HEK293 (cell line): ENCODE results near the gene IL16.
A peak's percentile ranks its signal among the peaks of the same experiment; 100 is the strongest.

Experiments used
- CTCF ChIA-PET: fragments of 350-600 bp; formaldehyde crosslinking; extraction: SDS; loops from one replicate; lab custom pipeline; 2021; ENCODE audit warnings: antibody characterized with exemption; lab: Yijun Ruan, JAX
- POLR2A ChIA-PET: fragments of 300-600 bp; formaldehyde crosslinking; extraction: SDS; loops from one replicate; lab custom pipeline; 2020; ENCODE audit warnings: antibody characterized with exemption, inconsistent platforms; lab: Yijun Ruan, JAX
- H3K27ac ChIP-seq: fragments of 200-500 bp; sonication (Bioruptor generic); 2 replicates; pipeline ENCODE4 v1.5.1; 2014; ENCODE audit warnings: low read depth, low read length, control low read depth, inconsistent platforms; ENCODE audit errors: extremely low read depth
- H3K36me3 ChIP-seq, 2 experiments: fragments of 200-500 bp in 1 of 2; sonication (Bioruptor generic) in 1 of 2; 1 replicate in 1 of 2; 2 replicates in 1 of 2; pipeline ENCODE4 v1.5.1; 2014 to 2017; ENCODE audit warnings: inconsistent platforms in 2 of 2, low read length in 2 of 2; ENCODE audit not compliant: control insufficient read depth in 2 of 2, insufficient read depth in 1 of 2
- H3K4me1 ChIP-seq: fragments of 200-500 bp; sonication (Bioruptor generic); 2 replicates; pipeline ENCODE4 v1.5.1; 2014; ENCODE audit warnings: mild to moderate bottlenecking, low read length, inconsistent platforms; ENCODE audit not compliant: control insufficient read depth, insufficient read depth
- H3K4me3 ChIP-seq: 2 replicates; pipeline ENCODE4 v1.5.1; 2011; ENCODE audit warnings: low read depth, mild to moderate bottlenecking, control low read depth, low read length, moderate library complexity
- H3K9me3 ChIP-seq: fragments of 200-500 bp; sonication (Bioruptor generic); 2 replicates; pipeline ENCODE4 v1.5.1; 2014; ENCODE audit warnings: low read depth, low read length, inconsistent platforms; ENCODE audit not compliant: control insufficient read depth, insufficient read depth
- BCL11B ChIP-seq: fragments of 450-650 bp; formaldehyde crosslinking; IDR thresholded peaks from 2 replicates; pipeline ENCODE4 v1.5.1; 2016; ENCODE audit warnings: low read depth, missing biosample characterization, missing genetic modification characterization
- HOXC10 ChIP-seq: sonication (generic); formaldehyde crosslinking; IDR thresholded peaks from 2 replicates; pipeline ENCODE4 v1.8.1; 2023; ENCODE audit warnings: mild to moderate bottlenecking, missing genetic modification reagents
- ZBTB10 ChIP-seq: fragments of 450-650 bp; formaldehyde crosslinking; IDR thresholded peaks from 2 replicates; pipeline ENCODE4 v1.5.1; 2016; ENCODE audit warnings: missing biosample characterization, missing genetic modification characterization
- ZBTB11 ChIP-seq: fragments of 450-650 bp; formaldehyde crosslinking; conservative IDR thresholded peaks from 2 replicates; pipeline ENCODE4 v1.5.1; 2016; ENCODE audit warnings: low read depth, missing biosample characterization, missing genetic modification characterization
- ZBTB17 ChIP-seq: fragments of 450-650 bp; formaldehyde crosslinking; IDR thresholded peaks from 2 replicates; pipeline ENCODE4 v1.5.1; 2016; ENCODE audit warnings: missing biosample characterization, missing genetic modification characterization
- ZBTB6 ChIP-seq: fragments of 450-650 bp; formaldehyde crosslinking; IDR thresholded peaks from 2 replicates; pipeline ENCODE4 v1.5.1; 2017; ENCODE audit warnings: missing biosample characterization, missing genetic modification characterization
- ZEB2 ChIP-seq: fragments of 450-650 bp; formaldehyde crosslinking; IDR thresholded peaks from 2 replicates; pipeline ENCODE4 v1.5.1; 2016; ENCODE audit warnings: missing biosample characterization, missing genetic modification characterization
- ZFHX2 ChIP-seq: fragments of 450-650 bp; formaldehyde crosslinking; conservative IDR thresholded peaks from 2 replicates; pipeline ENCODE4 v1.5.1; 2016; ENCODE audit warnings: missing biosample characterization, missing genetic modification characterization
- ZNF114 ChIP-seq: fragments of 450-650 bp; formaldehyde crosslinking; IDR thresholded peaks from 2 replicates; pipeline ENCODE4 v1.5.0; 2017; ENCODE audit warnings: missing biosample characterization, missing genetic modification characterization
- ZNF169 ChIP-seq: fragments of 450-650 bp; formaldehyde crosslinking; IDR thresholded peaks from 2 replicates; pipeline ENCODE4 v1.5.1; 2016; ENCODE audit warnings: missing biosample characterization, missing genetic modification characterization
- ZNF184 ChIP-seq: fragments of 450-650 bp; IDR thresholded peaks from 2 replicates; pipeline ENCODE4 v1.5.1; 2018; ENCODE audit warnings: missing biosample characterization, mild to moderate bottlenecking, missing genetic modification characterization
- ZNF223 ChIP-seq: fragments of 450-650 bp; formaldehyde crosslinking; IDR thresholded peaks from 2 replicates; pipeline ENCODE4 v1.5.1; 2016; ENCODE audit warnings: missing biosample characterization, missing genetic modification characterization
- ZNF341 ChIP-seq: fragments of 450-650 bp; formaldehyde crosslinking; IDR thresholded peaks from 2 replicates; pipeline ENCODE4; 2016; ENCODE audit warnings: low read depth, missing biosample characterization, missing genetic modification characterization
- ZNF423 ChIP-seq: fragments of 450-650 bp; formaldehyde crosslinking; IDR thresholded peaks from 2 replicates; pipeline ENCODE4 v1.5.1; 2016; ENCODE audit warnings: missing biosample characterization, missing genetic modification characterization
- ZNF518A ChIP-seq: fragments of 450-650 bp; formaldehyde crosslinking; conservative IDR thresholded peaks from 2 replicates; pipeline ENCODE4 v1.5.1; 2016; ENCODE audit warnings: low read depth, missing biosample characterization, missing genetic modification characterization
- ZNF521 ChIP-seq: fragments of 450-650 bp; formaldehyde crosslinking; IDR thresholded peaks from 2 replicates; pipeline ENCODE4 v1.5.1; 2017; ENCODE audit warnings: missing biosample characterization, mild to moderate bottlenecking, missing genetic modification characterization
- ZNF596 ChIP-seq: fragments of 450-650 bp; IDR thresholded peaks from 2 replicates; pipeline ENCODE4 v1.5.0; 2018; ENCODE audit warnings: missing biosample characterization, mild to moderate bottlenecking, missing genetic modification characterization, moderate library complexity
- ZNF830 ChIP-seq: fragments of 450-650 bp; IDR thresholded peaks from 2 replicates; pipeline ENCODE4 v1.5.0; 2018; ENCODE audit warnings: missing biosample characterization, missing genetic modification characterization, low read depth, mild to moderate bottlenecking, moderate library complexity
- ZSCAN18 ChIP-seq: fragments of 450-650 bp; formaldehyde crosslinking; IDR thresholded peaks from 2 replicates; pipeline ENCODE4 v1.5.1; 2016; ENCODE audit warnings: missing biosample characterization, missing genetic modification characterization

The IL16 gene

GRCh38 chr15:81257435-81257834, 60.8 kb downstream of the IL16 start (continued):
- TF ChIP-seq ZBTB10 (tag by site-specific recombination) = no peak

- Histone ChIP-seq H3K36me3 (no peaks in the 10 kb centered on the region), H3K27ac (no peak overlapping the region), H3K4me3 (no peak overlapping the region), H3K4me1 (no peaks in the 10 kb centered on the region), H3K9me3 (no peaks in the 10 kb centered on the region)
- ChIA-PET CTCF (interaction anchor here (0.5 to 13.7 kb wide), 7 partner anchors 9 to 281 kb away, joined by 3 to 530 read pairs (median 4); no protein-coding TSS in a partner anchor), POLR2A (interaction anchor here (0.5 kb wide), 1 partner anchor 495 kb away, joined by 6 read pairs; no protein-coding TSS in a partner anchor)
- TF ChIP-seq ZNF830 (tag by site-specific recombination) (no peak), ZNF596 (tag by site-specific recombination) (peak; percentile 58; the same call in 1 of the 2 replicates)
These were observed 61.8 kb downstream of the IL16 start for GRCh38 chr15:81258455-81258854.

GRCh38 chr15:81259760-81260298, 63.1 kb downstream of the IL16 start:
- TF ChIP-seq ZFHX2 (tag by site-specific recombination) (no peak), ZNF518A (tag by site-specific recombination) (no peak), ZNF114 (tag by site-specific recombination) (no peak), ZNF169 (tag by site-specific recombination) (no peak), ZBTB17 (tag by site-specific recombination) (no peak), ZNF184 (no peak), ZNF521 (tag by site-specific recombination) (no peak), BCL11B (no peak), ZNF341 (tag by site-specific recombination) (no peak), HOXC10 (CRISPR knock-in tag) (no peak), ZBTB6 (tag by site-specific recombination) (no peak), ZSCAN18 (tag by site-specific recombination) (no peak), ZEB2 (tag by site-specific recombination) (no peak), ZBTB11 (no peak), ZNF423 (tag by site-specific recombination) (no peak), ZNF223 (no peak)
- no peak overlapping the region for H3K4me3 ChIP-seq
- H3K27ac ChIP-seq = no peak overlapping the region
- ChIA-PET CTCF (interaction anchor here (0.6 to 13.7 kb wide), 6 partner anchors 16 to 283 kb away, joined by 3 to 530 read pairs (median 7); no protein-coding TSS in a partner anchor), POLR2A (no interaction called here)
- H3K9me3 ChIP-seq = no peaks in the 10 kb centered on the region
- no peaks in the 10 kb centered on the region for H3K36me3 ChIP-seq
- no peaks in the 10 kb centered on the region for H3K4me1 ChIP-seq
